ENCODE data around the gene FNDC5.

FNDC5 gene

GRCh38 chr1:32900956-32901822 is 30.5 kb upstream of the FNDC5 start, which contains the start of gene TMEM54:
Gene TMEM54, minus strand, starts transcription at chr1:32901389. Its CDS starts 151 bp downstream, at chr1:32901238.
- Histone ChIP-seq H3K9ac (peak within 1 kb of the TSS; percentile 44; the same call in 1 of the 2 replicates), H3K79me2 (ENCODE audit: insufficient read depth, low read depth) (no peaks in the 10 kb centered on the region), H3K4me2 (peak within 1 kb of the TSS; percentile 68), H2AFZ (ENCODE audit: low read depth) (peak within 1 kb of the TSS; percentile 76), H3K27me3 (ENCODE audit: insufficient read depth, low read depth) (no peaks in the 10 kb centered on the region), H4K20me1 (ENCODE audit: insufficient read depth) (no peaks in the 10 kb centered on the region), H3K4me3 (IDR thresholded peaks at IDR 0.05; ENCODE audit: insufficient read depth, low read depth, low read length) (peak within 1 kb of the TSS; percentile 51), H3K27ac (no peak within 1 kb of the TSS), H3K36me3 (ENCODE audit: insufficient read depth) (no peaks in the 10 kb centered on the region), H3K4me1 (ENCODE audit: low read depth, poor library complexity, severe bottlenecking) (no peaks in the 10 kb centered on the region)
- no peak for TF ChIP-seq CTCF (conservative IDR thresholded peaks at IDR 0.05; ENCODE audit: low read depth, low read length)

DNA sequence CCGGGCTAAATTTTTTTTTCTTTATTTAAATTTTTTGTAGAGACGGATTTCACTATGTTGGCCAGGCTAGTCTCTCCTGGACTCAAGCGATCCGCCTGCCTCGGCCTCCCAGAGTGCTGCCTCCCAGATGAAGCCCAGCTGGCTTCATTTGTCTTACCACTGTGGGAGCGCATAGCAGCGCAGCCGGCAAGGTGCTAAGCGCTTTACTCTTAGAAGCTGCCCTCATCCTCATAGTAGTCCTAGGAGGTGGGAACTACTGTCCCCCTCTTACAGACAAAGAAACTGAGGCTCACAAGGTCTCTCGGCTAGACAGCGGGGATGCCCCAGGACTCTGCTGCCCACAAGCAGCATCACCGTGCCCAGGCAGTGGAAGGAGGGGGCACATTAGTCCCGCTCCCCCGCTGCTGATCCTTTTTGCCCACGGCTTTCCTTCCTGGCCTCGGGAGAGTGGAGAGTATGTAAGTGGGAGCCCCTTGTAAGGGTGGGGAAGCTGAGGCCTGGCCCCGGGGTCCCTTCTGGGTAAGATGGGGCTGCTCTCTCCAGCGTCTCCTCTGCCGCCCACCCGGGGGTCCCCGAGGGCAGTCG is 29.8 kb upstream of the FNDC5 start:
- Histone ChIP-seq H3K4me3 (IDR thresholded peaks at IDR 0.05; ENCODE audit: insufficient read depth, low read depth, low read length) (peak overlapping the region; percentile 51), H3K79me2 (ENCODE audit: insufficient read depth, low read depth) (no peaks in the 10 kb centered on the region), H3K27ac (no peak overlapping the region), H3K4me1 (ENCODE audit: low read depth, poor library complexity, severe bottlenecking) (no peaks in the 10 kb centered on the region), H2AFZ (ENCODE audit: low read depth) (peak overlapping the region; percentile 41), H3K4me2 (peak overlapping the region; percentile 39; the same call in 1 of the 2 replicates), H4K20me1 (ENCODE audit: insufficient read depth) (no peaks in the 10 kb centered on the region), H3K36me3 (ENCODE audit: insufficient read depth) (no peaks in the 10 kb centered on the region), H3K9ac (peak overlapping the region; percentile 37; the same call in 1 of the 2 replicates), H3K27me3 (ENCODE audit: insufficient read depth, low read depth) (no peaks in the 10 kb centered on the region)
- TF ChIP-seq CTCF (conservative IDR thresholded peaks at IDR 0.05; ENCODE audit: low read depth, low read length), result no peak

GRCh38 chr1:32899586-32900296 is 29.0 kb upstream of the FNDC5 start:
- H3K4me2 ChIP-seq, result no peak overlapping the region
- no peak overlapping the region for H2AFZ ChIP-seq (ENCODE audit: low read depth)
- H3K79me2 ChIP-seq (ENCODE audit: insufficient read depth, low read depth), result no peaks in the 10 kb centered on the region
- H3K27me3 ChIP-seq (ENCODE audit: insufficient read depth, low read depth), result no peaks in the 10 kb centered on the region
- TF ChIP-seq CTCF (conservative IDR thresholded peaks at IDR 0.05; ENCODE audit: low read depth, low read length), result no peak
- no peak overlapping the region for H3K4me3 ChIP-seq (IDR thresholded peaks at IDR 0.05; ENCODE audit: insufficient read depth, low read depth, low read length)
- H3K4me1 ChIP-seq (ENCODE audit: low read depth, poor library complexity, severe bottlenecking), result no peaks in the 10 kb centered on the region
- H3K27ac ChIP-seq, result no peak overlapping the region
- no peak overlapping the region for H3K9ac ChIP-seq
- no peaks in the 10 kb centered on the region for H3K36me3 ChIP-seq (ENCODE audit: insufficient read depth)
- H4K20me1 ChIP-seq (ENCODE audit: insufficient read depth), result no peaks in the 10 kb centered on the region

DNA sequence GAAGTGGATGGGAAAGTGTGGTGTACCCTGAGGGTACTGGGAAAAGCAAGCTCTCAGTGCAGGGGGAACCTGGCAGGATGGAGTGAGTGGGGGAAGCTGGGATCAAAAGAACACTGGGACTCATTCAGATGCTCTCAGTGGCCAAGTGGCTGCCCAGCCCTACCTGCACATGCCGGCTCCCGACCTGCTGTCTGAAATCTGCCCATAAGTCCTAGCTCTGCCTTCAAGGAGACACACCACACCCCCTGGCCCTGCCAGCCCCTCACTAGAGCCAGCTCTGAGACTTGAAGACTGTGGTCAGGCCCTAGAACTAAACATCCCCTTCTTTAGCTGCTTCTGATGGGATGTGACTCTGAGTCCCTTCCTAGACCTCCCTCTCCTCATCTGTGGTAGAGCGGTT is 28.2 kb upstream of the FNDC5 start:
- Histone ChIP-seq H4K20me1 (ENCODE audit: insufficient read depth) (no peaks in the 10 kb centered on the region), H2AFZ (ENCODE audit: low read depth) (no peak overlapping the region), H3K79me2 (ENCODE audit: insufficient read depth, low read depth) (no peaks in the 10 kb centered on the region), H3K4me3 (IDR thresholded peaks at IDR 0.05; ENCODE audit: insufficient read depth, low read depth, low read length) (no peak overlapping the region), H3K36me3 (ENCODE audit: insufficient read depth) (no peaks in the 10 kb centered on the region), H3K27ac (no peak overlapping the region), H3K4me1 (ENCODE audit: low read depth, poor library complexity, severe bottlenecking) (no peaks in the 10 kb centered on the region), H3K4me2 (no peak overlapping the region), H3K9ac (no peak overlapping the region), H3K27me3 (ENCODE audit: insufficient read depth, low read depth) (no peaks in the 10 kb centered on the region)
- TF ChIP-seq CTCF (conservative IDR thresholded peaks at IDR 0.05; ENCODE audit: low read depth, low read length), result no peak

Measured in KMS-11 (cell line).